OCI-LY7 (cell line): ENCODE data around the gene EPO.

Source experiments
- EZH2phosphoT487 ChIP-seq: fragments of 200-600 bp; sonication (generic); IDR thresholded peaks from 2 replicates; pipeline ENCODE4 v1.6.1; 2018; ENCODE audit warnings: low read depth, borderline replicate concordance, mild to moderate bottlenecking, mixed run types, antibody characterized with exemption, low read length, moderate library complexity, mixed read lengths
- TF ChIP-seq, protein P1 (sequence below): fragments of 200-600 bp; sonication (generic); conservative IDR thresholded peaks from 2 replicates; pipeline ENCODE4 v1.5.1; 2014; ENCODE audit warnings: mild to moderate bottlenecking, antibody characterized with exemption, low read length, moderate library complexity, mixed read lengths

DNA sequence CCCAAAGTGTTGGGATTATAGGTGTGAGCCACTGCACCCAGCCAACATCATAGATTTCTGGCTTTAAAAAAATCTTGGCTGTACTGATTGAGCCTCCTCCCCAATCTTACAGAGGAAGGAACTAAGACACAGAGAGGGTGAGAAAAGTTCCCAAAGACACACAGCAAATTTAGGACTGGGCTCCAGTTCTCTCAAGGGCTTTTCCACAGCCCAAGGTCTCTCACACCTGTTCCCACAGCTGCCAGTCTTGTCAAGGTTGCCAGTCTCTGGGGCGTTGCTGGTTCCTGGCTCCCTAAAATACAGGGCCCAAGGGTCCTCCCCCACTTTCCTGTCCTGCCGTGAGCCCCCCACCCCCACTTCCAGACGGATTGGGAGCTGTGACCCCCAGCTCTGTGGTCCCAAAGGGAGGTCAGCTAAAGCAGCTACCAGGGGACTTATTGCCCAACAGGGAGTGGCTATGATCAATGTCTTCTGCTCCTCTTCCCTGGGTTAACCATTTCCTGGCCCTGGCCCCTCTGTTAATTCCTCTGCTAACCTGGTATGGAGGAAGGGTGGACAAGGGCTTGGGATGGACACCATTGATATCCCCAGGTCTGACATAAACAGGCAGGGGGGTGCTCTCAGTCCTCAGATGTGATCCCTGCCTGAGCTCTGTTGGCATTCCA, 10.0 kb downstream of the EPO start:
- TF ChIP-seq, protein P1, sequence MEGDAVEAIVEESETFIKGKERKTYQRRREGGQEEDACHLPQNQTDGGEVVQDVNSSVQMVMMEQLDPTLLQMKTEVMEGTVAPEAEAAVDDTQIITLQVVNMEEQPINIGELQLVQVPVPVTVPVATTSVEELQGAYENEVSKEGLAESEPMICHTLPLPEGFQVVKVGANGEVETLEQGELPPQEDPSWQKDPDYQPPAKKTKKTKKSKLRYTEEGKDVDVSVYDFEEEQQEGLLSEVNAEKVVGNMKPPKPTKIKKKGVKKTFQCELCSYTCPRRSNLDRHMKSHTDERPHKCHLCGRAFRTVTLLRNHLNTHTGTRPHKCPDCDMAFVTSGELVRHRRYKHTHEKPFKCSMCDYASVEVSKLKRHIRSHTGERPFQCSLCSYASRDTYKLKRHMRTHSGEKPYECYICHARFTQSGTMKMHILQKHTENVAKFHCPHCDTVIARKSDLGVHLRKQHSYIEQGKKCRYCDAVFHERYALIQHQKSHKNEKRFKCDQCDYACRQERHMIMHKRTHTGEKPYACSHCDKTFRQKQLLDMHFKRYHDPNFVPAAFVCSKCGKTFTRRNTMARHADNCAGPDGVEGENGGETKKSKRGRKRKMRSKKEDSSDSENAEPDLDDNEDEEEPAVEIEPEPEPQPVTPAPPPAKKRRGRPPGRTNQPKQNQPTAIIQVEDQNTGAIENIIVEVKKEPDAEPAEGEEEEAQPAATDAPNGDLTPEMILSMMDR = no peak
- no peak for TF ChIP-seq EZH2phosphoT487
